ENCODE data around the gene FANCI.
A peak's percentile ranks its signal among the peaks of the same experiment; 100 is the strongest.
"Not testable (repeated sequence)": the region's sequence is repeated elsewhere in the genome, so short reads cannot be mapped to it uniquely, and the experiment has no call there.

FANCI gene

GRCh38 chr15:89225588-89225987, 18.2 kb upstream of the FANCI start:
- no peak for DNase-seq (ENCODE audit: low spot score)

GRCh38 chr15:89226359-89227221, 17.2 kb upstream of the FANCI start:
- peak; percentile 79 for DNase-seq (ENCODE audit: low spot score)

- DNase-seq (ENCODE audit: low spot score) = no peak
Observed at GRCh38 chr15:89227425-89227824, 16.4 kb upstream of the FANCI start.

GRCh38 chr15:89230277-89230676, 13.5 kb upstream of the FANCI start:
- DNase-seq (ENCODE audit: low spot score) = no peak

GRCh38 chr15:89231832-89232231, 11.9 kb upstream of the FANCI start:
- DNase-seq (ENCODE audit: low spot score) = no peak

- DNase-seq (ENCODE audit: low spot score) = not testable (repeated sequence)
Observed at GRCh38 chr15:89239883-89240810, 3.6 kb upstream of the FANCI start.

GRCh38 chr15:89243046-89243690, 611 bp upstream of the FANCI start:
- no peak for DNase-seq (ENCODE audit: low spot score)

- DNase-seq (ENCODE audit: low spot score) = no peak
Observed at GRCh38 chr15:89244574-89244903, 760 bp downstream of the FANCI start.

- no peak for DNase-seq (ENCODE audit: low spot score)
Observed at GRCh38 chr15:89247446-89247845, 3.7 kb downstream of the FANCI start.

GRCh38 chr15:89248584-89248983, 4.8 kb downstream of the FANCI start:
- no peak for DNase-seq (ENCODE audit: low spot score)

- DNase-seq (ENCODE audit: low spot score) = not testable (repeated sequence)
Observed at GRCh38 chr15:89250142-89250541, 6.4 kb downstream of the FANCI start.

- not testable (repeated sequence) for DNase-seq (ENCODE audit: low spot score)
Observed at GRCh38 chr15:89277281-89277680, 33.5 kb downstream of the FANCI start.

GRCh38 chr15:89278307-89278706, 34.5 kb downstream of the FANCI start:
- no peak for DNase-seq (ENCODE audit: low spot score)

- no peak for DNase-seq (ENCODE audit: low spot score)
Observed at GRCh38 chr15:89282631-89283030, 38.9 kb downstream of the FANCI start.

GRCh38 chr15:89283201-89283600, 39.4 kb downstream of the FANCI start:
- no peak for DNase-seq (ENCODE audit: low spot score)

- DNase-seq (ENCODE audit: low spot score) = no peak
Observed at GRCh38 chr15:89291934-89292438, 48.2 kb downstream of the FANCI start.

- DNase-seq (ENCODE audit: low spot score) = no peak
Observed at GRCh38 chr15:89293012-89293411, 49.2 kb downstream of the FANCI start.

GRCh38 chr15:89299896-89300295, 56.1 kb downstream of the FANCI start:
- DNase-seq (ENCODE audit: low spot score) = peak; percentile 32

- no peak for DNase-seq (ENCODE audit: low spot score)
Observed at GRCh38 chr15:89301304-89302089, 57.7 kb downstream of the FANCI start.

GRCh38 chr15:89303986-89304385, 60.2 kb downstream of the FANCI start:
- DNase-seq (ENCODE audit: low spot score) = no peak

GRCh38 chr15:89305395-89305794, 61.6 kb downstream of the FANCI start:
- no peak for DNase-seq (ENCODE audit: low spot score)
